GM21381 (cell line): ENCODE data around the gene NFATC1.

Source experiments
- ATAC-seq: cut with Tn5 transposase; IDR thresholded peaks from one replicate; pipeline ENCODE4 v1.9.1; 2021; ENCODE audit warnings: mild to moderate bottlenecking, moderate library complexity; ENCODE audit not compliant: unreplicated experiment

NFATC1 gene

GRCh38 chr18:79566771-79567431 is 171.2 kb downstream of the NFATC1 start:
- no peak for ATAC-seq

- ATAC-seq, result no peak
Observed at GRCh38 chr18:79567481-79568147, 171.9 kb downstream of the NFATC1 start.

DNA sequence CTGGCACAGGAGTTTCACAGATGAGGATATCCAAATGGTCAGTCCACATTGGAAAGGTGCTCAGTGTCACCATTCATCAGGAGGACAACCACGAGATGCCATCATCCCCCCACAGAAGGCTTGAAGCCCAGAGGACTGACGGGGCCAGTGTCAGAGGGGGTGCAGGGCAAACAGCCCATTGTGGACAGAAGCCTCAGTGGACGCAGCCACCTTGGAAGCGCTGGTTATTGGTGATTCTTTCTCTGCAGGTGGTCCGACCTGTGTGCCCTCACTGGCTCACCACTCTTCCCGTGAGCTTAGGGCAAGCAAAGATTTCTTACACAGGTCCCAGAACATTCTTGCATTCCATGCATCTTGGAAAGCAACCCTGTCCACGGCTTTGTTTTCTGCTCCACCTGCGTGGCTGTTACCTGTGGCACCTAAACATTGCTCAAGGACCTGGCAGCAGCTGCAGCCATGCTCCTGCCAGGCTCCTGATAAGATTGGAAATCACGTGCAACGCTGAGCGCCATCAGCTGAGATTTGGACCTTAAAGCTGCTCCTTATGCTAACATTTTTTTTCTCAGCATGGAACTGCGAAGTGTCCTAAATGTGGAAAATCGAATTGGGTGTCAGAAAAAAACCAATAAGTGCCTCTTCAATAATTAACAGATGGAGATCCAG is 172.9 kb downstream of the NFATC1 start:
- no peak for ATAC-seq

DNA sequence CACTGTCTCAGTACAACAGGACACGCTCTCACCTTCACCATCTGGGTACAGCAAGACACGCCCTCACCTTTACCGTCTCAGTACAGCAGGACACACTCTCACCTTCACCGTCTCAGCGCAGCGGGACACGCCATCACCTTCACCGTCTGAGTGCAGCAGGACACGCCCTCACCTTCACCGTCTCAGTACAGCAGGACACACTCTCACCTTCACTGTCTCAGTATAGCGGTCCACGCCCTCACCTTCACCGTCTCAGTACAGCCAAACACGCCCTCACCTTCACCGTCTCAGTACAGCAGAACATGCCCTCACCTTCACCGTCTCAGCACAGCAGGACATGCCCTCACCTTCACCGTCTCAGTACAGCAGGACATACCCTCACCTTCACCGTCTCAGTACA is 174.0 kb downstream of the NFATC1 start:
- ATAC-seq, result no peak

- ATAC-seq, result no peak
Observed at GRCh38 chr18:79570266-79571201, 174.8 kb downstream of the NFATC1 start.

- no peak for ATAC-seq
Observed at GRCh38 chr18:79571211-79572092, 175.7 kb downstream of the NFATC1 start.

- no peak for ATAC-seq
Observed at GRCh38 chr18:79572093-79572780, 176.5 kb downstream of the NFATC1 start.

DNA sequence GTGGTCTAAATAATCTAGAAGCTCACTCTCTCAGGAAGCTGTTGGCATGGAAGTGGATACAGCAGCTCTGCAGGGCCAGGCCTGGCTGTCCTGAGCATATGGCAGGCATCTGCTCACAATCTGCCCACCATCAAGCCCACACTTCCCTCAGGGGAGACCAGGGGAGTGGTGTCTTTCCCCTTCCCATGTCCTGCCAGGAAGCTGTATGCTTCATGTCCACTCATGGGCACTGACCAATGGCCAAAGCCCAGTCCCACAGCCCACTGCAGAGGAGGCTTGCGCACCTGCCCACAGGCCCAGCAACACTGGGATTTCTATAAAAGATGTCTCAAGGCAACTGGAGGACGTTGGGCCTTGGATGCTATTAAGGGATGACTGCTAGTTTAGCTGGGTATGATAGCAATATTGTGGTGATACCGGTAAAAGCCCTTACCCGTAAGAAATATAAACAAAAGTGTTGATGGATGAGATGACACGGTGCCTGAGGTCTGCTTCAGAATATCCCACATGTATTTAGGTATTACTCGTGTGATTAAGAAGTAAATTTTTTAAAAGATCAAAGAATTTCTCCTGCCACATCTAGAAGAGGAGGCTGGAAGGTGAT is 177.2 kb downstream of the NFATC1 start:
- no peak for ATAC-seq

GRCh38 chr18:79573921-79574491 is 178.3 kb downstream of the NFATC1 start:
- no peak for ATAC-seq

DNA sequence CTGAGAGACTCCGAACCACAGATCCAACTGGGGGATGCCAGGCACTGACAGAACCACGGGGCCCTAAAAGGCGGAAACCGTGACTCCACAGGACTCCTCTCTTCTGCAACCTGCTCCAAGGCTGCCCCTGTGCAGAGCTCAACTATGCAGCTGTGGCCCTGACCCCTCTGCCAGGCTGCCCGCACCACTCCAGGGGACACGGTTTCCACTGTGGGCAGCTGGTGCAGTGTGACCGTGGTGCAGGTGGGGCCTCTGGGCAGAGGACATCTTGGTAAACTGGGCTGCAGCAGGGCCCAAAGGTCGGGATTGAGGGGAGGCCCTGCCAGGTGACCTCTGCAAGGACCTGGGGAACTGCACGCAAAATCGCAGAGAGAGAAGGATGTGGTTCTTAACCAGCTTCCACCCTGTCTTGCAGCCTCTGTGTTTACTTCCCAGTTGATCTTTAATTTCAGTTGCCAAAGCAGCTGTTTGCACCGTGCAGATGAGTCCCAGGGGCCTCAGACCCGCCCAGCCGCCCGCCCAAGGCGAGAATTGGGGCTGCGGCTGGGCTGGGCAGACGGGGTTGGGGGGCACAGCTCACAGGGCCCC is 179.3 kb downstream of the NFATC1 start:
- no peak for ATAC-seq

GRCh38 chr18:79575891-79576685 is 180.4 kb downstream of the NFATC1 start:
- no peak for ATAC-seq

- no peak for ATAC-seq
Observed at GRCh38 chr18:79576686-79577351, 181.1 kb downstream of the NFATC1 start.

- no peak for ATAC-seq
Observed at GRCh38 chr18:79577451-79578395, 182.0 kb downstream of the NFATC1 start.

DNA sequence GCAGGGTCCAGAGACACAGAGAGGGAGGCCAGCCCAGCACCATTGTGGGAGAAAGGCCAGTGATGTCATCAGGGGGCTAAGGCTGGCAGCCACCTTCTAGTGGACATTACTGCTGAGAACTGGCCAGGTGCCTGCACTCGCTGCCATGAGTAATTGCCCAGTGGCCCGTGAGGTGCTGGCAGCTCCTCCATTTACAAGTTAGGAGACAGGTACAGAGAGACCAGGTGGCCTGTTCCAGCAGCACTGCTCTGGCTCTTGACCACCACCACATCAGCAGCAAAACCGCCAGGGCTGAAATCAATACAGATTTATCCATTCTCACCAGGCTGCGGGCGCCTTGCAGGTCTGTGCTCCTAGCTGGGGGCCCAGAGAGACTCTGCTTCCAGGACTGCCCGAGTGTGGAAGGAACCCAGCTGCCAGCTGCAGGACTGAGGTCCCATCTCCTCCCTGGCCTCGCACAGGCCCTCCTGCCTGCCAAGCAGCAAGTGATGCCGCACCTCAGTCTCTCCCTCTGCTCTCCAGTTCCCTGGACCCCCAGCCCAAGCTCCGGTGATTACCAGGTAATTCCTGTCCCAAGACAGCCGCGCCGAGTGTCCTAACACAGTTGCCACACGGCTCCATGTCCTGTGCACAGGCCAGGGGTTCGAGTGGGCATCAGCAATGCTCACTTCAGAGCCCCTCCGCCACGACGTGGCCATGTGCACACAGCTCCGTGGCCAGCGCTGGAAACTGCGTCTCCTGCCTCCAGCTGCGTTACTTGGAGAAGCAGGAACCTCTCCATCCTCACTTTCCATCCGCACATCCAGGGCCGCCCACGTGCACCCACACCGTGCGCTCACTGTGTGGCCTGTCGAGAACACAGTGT is 182.9 kb downstream of the NFATC1 start:
- ATAC-seq, result no peak
